H1 (cell line): Measurements from ENCODE around the gene FAM151A.

ENCODE experiments used
- EZH2 ChIP-seq: fragments of 200-600 bp; sonication (generic); IDR thresholded peaks from 2 replicates; pipeline ENCODE4 v1.7.1; 2012; ENCODE audit warnings: low read depth, mild to moderate bottlenecking, moderate library complexity, low read length, inconsistent platforms; ENCODE audit not compliant: severe bottlenecking
- MAX ChIP-seq: IDR thresholded peaks from 2 replicates; pipeline ENCODE4 v1.6.1; 2012; ENCODE audit warnings: inconsistent platforms
- TF ChIP-seq, protein P1 (sequence below), 3 experiments: IDR thresholded peaks; 1 replicate in 2 of 3; 2 replicates in 1 of 3; pipeline versions ENCODE4 v1.5.1 to v1.6.1; 2011; ENCODE audit warnings: low read length in 3 of 3, mild to moderate bottlenecking in 3 of 3, inconsistent platforms in 2 of 3, low read depth in 1 of 3, moderate library complexity in 1 of 3; ENCODE audit not compliant: insufficient read depth in 1 of 3; ENCODE audit errors: control extremely low read depth in 1 of 3

GRCh38 chr1:54559771-54560231 is 63.5 kb downstream of the FAM151A start:
- TF ChIP-seq EZH2: no peak
- TF ChIP-seq, protein P1, sequence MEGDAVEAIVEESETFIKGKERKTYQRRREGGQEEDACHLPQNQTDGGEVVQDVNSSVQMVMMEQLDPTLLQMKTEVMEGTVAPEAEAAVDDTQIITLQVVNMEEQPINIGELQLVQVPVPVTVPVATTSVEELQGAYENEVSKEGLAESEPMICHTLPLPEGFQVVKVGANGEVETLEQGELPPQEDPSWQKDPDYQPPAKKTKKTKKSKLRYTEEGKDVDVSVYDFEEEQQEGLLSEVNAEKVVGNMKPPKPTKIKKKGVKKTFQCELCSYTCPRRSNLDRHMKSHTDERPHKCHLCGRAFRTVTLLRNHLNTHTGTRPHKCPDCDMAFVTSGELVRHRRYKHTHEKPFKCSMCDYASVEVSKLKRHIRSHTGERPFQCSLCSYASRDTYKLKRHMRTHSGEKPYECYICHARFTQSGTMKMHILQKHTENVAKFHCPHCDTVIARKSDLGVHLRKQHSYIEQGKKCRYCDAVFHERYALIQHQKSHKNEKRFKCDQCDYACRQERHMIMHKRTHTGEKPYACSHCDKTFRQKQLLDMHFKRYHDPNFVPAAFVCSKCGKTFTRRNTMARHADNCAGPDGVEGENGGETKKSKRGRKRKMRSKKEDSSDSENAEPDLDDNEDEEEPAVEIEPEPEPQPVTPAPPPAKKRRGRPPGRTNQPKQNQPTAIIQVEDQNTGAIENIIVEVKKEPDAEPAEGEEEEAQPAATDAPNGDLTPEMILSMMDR (IDR thresholded peaks at IDR 0.05; ENCODE audit: control extremely low read depth in 1 of 3, insufficient read depth in 1 of 3, low read depth in 1 of 3, low read length in 3 of 3): no peak
- no peak for TF ChIP-seq MAX
